ENCODE results near the gene SH3YL1.
A peak's percentile ranks its signal among the peaks of the same experiment; 100 is the strongest.

The SH3YL1 gene

GRCh38 chr2:274503-274902 is 10.7 kb upstream of the SH3YL1 start:
- no peaks in the 10 kb centered on the region for H3K9me3 Mint-ChIP-seq
- no peak overlapping the region for H3K4me3 Mint-ChIP-seq
- H3K27me3 Mint-ChIP-seq (ENCODE audit: low read depth) = no peaks in the 10 kb centered on the region
- H3K36me3 Mint-ChIP-seq (ENCODE audit: low read depth) = peaks cover 26% of the 10 kb centered on the region
- peaks cover 22% of the 10 kb centered on the region for H3K4me1 Mint-ChIP-seq (ENCODE audit: low read depth)
- no peak overlapping the region for H3K27ac Mint-ChIP-seq

GRCh38 chr2:273333-273732 is 9.5 kb upstream of the SH3YL1 start:
- Mint-ChIP-seq H3K4me1 (ENCODE audit: low read depth) (peaks cover 26% of the 10 kb centered on the region), H3K27ac (no peak overlapping the region), H3K36me3 (ENCODE audit: low read depth) (peaks cover 24% of the 10 kb centered on the region)

GRCh38 chr2:271917-272316 is 8.1 kb upstream of the SH3YL1 start:
- H3K27ac Mint-ChIP-seq = no peak overlapping the region
- H3K4me3 Mint-ChIP-seq = no peak overlapping the region
- H3K27me3 Mint-ChIP-seq (ENCODE audit: low read depth) = no peaks in the 10 kb centered on the region
- H3K9me3 Mint-ChIP-seq = no peaks in the 10 kb centered on the region
- peaks cover 36% of the 10 kb centered on the region for H3K4me1 Mint-ChIP-seq (ENCODE audit: low read depth)
- H3K36me3 Mint-ChIP-seq (ENCODE audit: low read depth) = peaks cover 15% of the 10 kb centered on the region

More at GRCh38 chr2:273333-273732, 9.5 kb upstream of the SH3YL1 start:
- H3K9me3 Mint-ChIP-seq = no peaks in the 10 kb centered on the region
- no peaks in the 10 kb centered on the region for H3K27me3 Mint-ChIP-seq (ENCODE audit: low read depth)
- no peak overlapping the region for H3K4me3 Mint-ChIP-seq

GRCh38 chr2:270861-271260 is 7.0 kb upstream of the SH3YL1 start:
- Mint-ChIP-seq H3K4me3 (no peak overlapping the region), H3K4me1 (ENCODE audit: low read depth) (peaks cover 42% of the 10 kb centered on the region), H3K27ac (no peak overlapping the region), H3K36me3 (ENCODE audit: low read depth) (peaks cover 9% of the 10 kb centered on the region), H3K27me3 (ENCODE audit: low read depth) (no peaks in the 10 kb centered on the region), H3K9me3 (no peaks in the 10 kb centered on the region)

- no peak overlapping the region for H3K27ac Mint-ChIP-seq
- H3K9me3 Mint-ChIP-seq = no peaks in the 10 kb centered on the region
- peaks cover 6% of the 10 kb centered on the region for H3K36me3 Mint-ChIP-seq (ENCODE audit: low read depth)
- H3K4me3 Mint-ChIP-seq = no peak overlapping the region
- H3K4me1 Mint-ChIP-seq (ENCODE audit: low read depth) = peaks cover 43% of the 10 kb centered on the region
- no peaks in the 10 kb centered on the region for H3K27me3 Mint-ChIP-seq (ENCODE audit: low read depth)
These were observed 5.7 kb upstream of the SH3YL1 start for GRCh38 chr2:269356-270030.

- H3K4me3 Mint-ChIP-seq = no peak overlapping the region
- peaks cover 43% of the 10 kb centered on the region for H3K4me1 Mint-ChIP-seq (ENCODE audit: low read depth)
- H3K9me3 Mint-ChIP-seq = no peaks in the 10 kb centered on the region
- no peak overlapping the region for H3K27ac Mint-ChIP-seq
- H3K36me3 Mint-ChIP-seq (ENCODE audit: low read depth) = peaks cover 5% of the 10 kb centered on the region
- H3K27me3 Mint-ChIP-seq (ENCODE audit: low read depth) = no peaks in the 10 kb centered on the region
These were observed 4.5 kb upstream of the SH3YL1 start for GRCh38 chr2:268323-268722.

- Mint-ChIP-seq H3K27ac (peak within 1 kb of the TSS; percentile 93), H3K27me3 (ENCODE audit: low read depth) (no peaks in the 10 kb centered on the region), H3K9me3 (no peaks in the 10 kb centered on the region), H3K36me3 (ENCODE audit: low read depth) (no peaks in the 10 kb centered on the region), H3K4me3 (peak within 1 kb of the TSS; percentile 90), H3K4me1 (ENCODE audit: low read depth) (peaks cover 28% of the 10 kb centered on the region)
These were observed 949 bp upstream of the SH3YL1 start, which contains the start of gene ACP1 for GRCh38 chr2:264493-265468. TSS of gene ACP1 (plus strand) at chr2:264947. CDS start at chr2:264965, 18 bp downstream.

GRCh38 chr2:263022-263738 is 652 bp downstream of the SH3YL1 start:
- H3K27me3 Mint-ChIP-seq (ENCODE audit: low read depth) = no peaks in the 10 kb centered on the region
- H3K36me3 Mint-ChIP-seq (ENCODE audit: low read depth) = peaks cover 6% of the 10 kb centered on the region
- peak overlapping the region; percentile 42 for H3K4me3 Mint-ChIP-seq
- H3K9me3 Mint-ChIP-seq = peaks cover 7% of the 10 kb centered on the region
- peak overlapping the region; percentile 31 for H3K27ac Mint-ChIP-seq
- peaks cover 20% of the 10 kb centered on the region for H3K4me1 Mint-ChIP-seq (ENCODE audit: low read depth)

GRCh38 chr2:262117-262516 is 1.7 kb downstream of the SH3YL1 start:
- Mint-ChIP-seq H3K4me3 (no peak overlapping the region), H3K4me1 (ENCODE audit: low read depth) (peaks cover 12% of the 10 kb centered on the region), H3K9me3 (peaks cover 13% of the 10 kb centered on the region), H3K27me3 (ENCODE audit: low read depth) (no peaks in the 10 kb centered on the region), H3K36me3 (ENCODE audit: low read depth) (peaks cover 7% of the 10 kb centered on the region), H3K27ac (no peak overlapping the region)

GRCh38 chr2:260507-261161 is 3.2 kb downstream of the SH3YL1 start:
- H3K4me3 Mint-ChIP-seq = no peak overlapping the region
- H3K36me3 Mint-ChIP-seq (ENCODE audit: low read depth) = peaks cover 7% of the 10 kb centered on the region
- H3K9me3 Mint-ChIP-seq = peaks cover 13% of the 10 kb centered on the region
- H3K4me1 Mint-ChIP-seq (ENCODE audit: low read depth) = peaks cover 4% of the 10 kb centered on the region
- no peak overlapping the region for H3K27ac Mint-ChIP-seq
- no peaks in the 10 kb centered on the region for H3K27me3 Mint-ChIP-seq (ENCODE audit: low read depth)

GRCh38 chr2:259789-260331 is 4.0 kb downstream of the SH3YL1 start:
- peaks cover 13% of the 10 kb centered on the region for H3K9me3 Mint-ChIP-seq
- H3K36me3 Mint-ChIP-seq (ENCODE audit: low read depth) = peaks cover 7% of the 10 kb centered on the region
- no peak overlapping the region for H3K27ac Mint-ChIP-seq
- no peaks in the 10 kb centered on the region for H3K27me3 Mint-ChIP-seq (ENCODE audit: low read depth)
- no peak overlapping the region for H3K4me3 Mint-ChIP-seq
- H3K4me1 Mint-ChIP-seq (ENCODE audit: low read depth) = peaks cover 2% of the 10 kb centered on the region

- peaks cover 7% of the 10 kb centered on the region for H3K36me3 Mint-ChIP-seq (ENCODE audit: low read depth)
- H3K4me1 Mint-ChIP-seq (ENCODE audit: low read depth) = peaks cover 2% of the 10 kb centered on the region
These were observed 4.9 kb downstream of the SH3YL1 start for GRCh38 chr2:258933-259332.

GRCh38 chr2:257842-258241 is 6.0 kb downstream of the SH3YL1 start:
- peaks cover 1% of the 10 kb centered on the region for H3K4me1 Mint-ChIP-seq (ENCODE audit: low read depth)
- H3K36me3 Mint-ChIP-seq (ENCODE audit: low read depth) = peaks cover 7% of the 10 kb centered on the region
- H3K27ac Mint-ChIP-seq = no peak overlapping the region
- no peaks in the 10 kb centered on the region for H3K27me3 Mint-ChIP-seq (ENCODE audit: low read depth)
- no peak overlapping the region for H3K4me3 Mint-ChIP-seq
- peaks cover 13% of the 10 kb centered on the region for H3K9me3 Mint-ChIP-seq

More at GRCh38 chr2:258933-259332, 4.9 kb downstream of the SH3YL1 start:
- H3K4me3 Mint-ChIP-seq = no peak overlapping the region
- H3K27ac Mint-ChIP-seq = no peak overlapping the region
- H3K27me3 Mint-ChIP-seq (ENCODE audit: low read depth) = no peaks in the 10 kb centered on the region
- peaks cover 13% of the 10 kb centered on the region for H3K9me3 Mint-ChIP-seq

- Mint-ChIP-seq H3K27ac (no peak overlapping the region), H3K9me3 (peaks cover 13% of the 10 kb centered on the region), H3K36me3 (ENCODE audit: low read depth) (peaks cover 7% of the 10 kb centered on the region), H3K4me3 (no peak overlapping the region), H3K27me3 (ENCODE audit: low read depth) (no peaks in the 10 kb centered on the region), H3K4me1 (ENCODE audit: low read depth) (no peaks in the 10 kb centered on the region)
These were observed 6.4 kb downstream of the SH3YL1 start for GRCh38 chr2:257429-257828.
